Suprapubic skin (tissue), 4 donors: ENCODE measurements around the gene FUOM.

Experiments used
- POLR2A ChIP-seq, 2 donors: fragments of 450-650 bp; IDR thresholded peaks; one replicate each; pipeline ENCODE4 v1.6.1; 2017; ENCODE audit warnings: antibody characterized with exemption in 2 of 2, mild to moderate bottlenecking in 2 of 2, moderate library complexity in 2 of 2
- POLR2AphosphoS5 ChIP-seq, 3 donors: sonication (generic); formaldehyde crosslinking; IDR thresholded peaks; one replicate each; pipeline ENCODE4 v1.6.1; 2017; ENCODE audit warnings: antibody characterized with exemption in 3 of 3
- TF ChIP-seq, protein P1 (sequence below), 2 donors: fragments of 200-600 bp in 1 of 2; fragments of 450-650 bp in 1 of 2; sonication (generic) in 1 of 2; IDR thresholded peaks; one replicate each; pipeline ENCODE4 v1.5.1; 2016 to 2019; ENCODE audit warnings: antibody characterized with exemption in 2 of 2, mild to moderate bottlenecking in 1 of 2, moderate library complexity in 1 of 2

DNA sequence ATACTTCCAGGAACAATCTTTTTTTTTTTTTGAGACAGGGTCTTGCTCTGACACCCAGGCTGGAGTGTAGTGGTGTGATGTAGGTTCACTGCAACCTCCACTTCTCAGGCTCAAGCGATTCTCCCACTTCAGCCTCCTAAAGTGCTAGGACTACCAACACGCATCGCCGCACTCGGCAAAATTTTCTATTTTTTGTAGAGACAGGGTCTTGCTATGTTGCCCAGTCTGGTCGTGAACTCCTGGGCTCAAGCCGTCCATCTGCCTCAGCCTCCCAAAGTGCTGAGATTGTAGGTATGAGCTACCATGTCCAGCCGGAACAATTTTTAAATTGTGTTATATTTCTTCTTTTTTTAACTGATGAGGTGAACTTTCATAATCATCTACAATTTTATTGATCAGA, 47.0 kb downstream of the FUOM start:
- TF ChIP-seq POLR2AphosphoS5 (IDR thresholded peaks at IDR 0.05) (no peak), POLR2A (IDR thresholded peaks at IDR 0.05) (no peak)
- TF ChIP-seq, protein P1, sequence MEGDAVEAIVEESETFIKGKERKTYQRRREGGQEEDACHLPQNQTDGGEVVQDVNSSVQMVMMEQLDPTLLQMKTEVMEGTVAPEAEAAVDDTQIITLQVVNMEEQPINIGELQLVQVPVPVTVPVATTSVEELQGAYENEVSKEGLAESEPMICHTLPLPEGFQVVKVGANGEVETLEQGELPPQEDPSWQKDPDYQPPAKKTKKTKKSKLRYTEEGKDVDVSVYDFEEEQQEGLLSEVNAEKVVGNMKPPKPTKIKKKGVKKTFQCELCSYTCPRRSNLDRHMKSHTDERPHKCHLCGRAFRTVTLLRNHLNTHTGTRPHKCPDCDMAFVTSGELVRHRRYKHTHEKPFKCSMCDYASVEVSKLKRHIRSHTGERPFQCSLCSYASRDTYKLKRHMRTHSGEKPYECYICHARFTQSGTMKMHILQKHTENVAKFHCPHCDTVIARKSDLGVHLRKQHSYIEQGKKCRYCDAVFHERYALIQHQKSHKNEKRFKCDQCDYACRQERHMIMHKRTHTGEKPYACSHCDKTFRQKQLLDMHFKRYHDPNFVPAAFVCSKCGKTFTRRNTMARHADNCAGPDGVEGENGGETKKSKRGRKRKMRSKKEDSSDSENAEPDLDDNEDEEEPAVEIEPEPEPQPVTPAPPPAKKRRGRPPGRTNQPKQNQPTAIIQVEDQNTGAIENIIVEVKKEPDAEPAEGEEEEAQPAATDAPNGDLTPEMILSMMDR (IDR thresholded peaks at IDR 0.05): no peak
